DND-41 (cell line): Measurements from ENCODE around the gene GNG4.

Experiments
- ATAC-seq: fragments of 200-7000 bp; cut with Tn5 transposase; 3 replicates; pipeline ENCODE4 v1.9.1; 2021; ENCODE audit warnings: low read depth; ENCODE audit not compliant: insufficient read depth
- DNase-seq: peaks from one replicate; pipeline ENCODE4 v3.0.0-alpha.2; 2020
- H2AFZ ChIP-seq: 2 replicates; pipeline ENCODE4 v1.6.0; 2012; ENCODE audit warnings: low read depth, low read length
- H3K27ac ChIP-seq: 2 replicates; pipeline ENCODE4 v1.5.1; 2012; ENCODE audit warnings: low read length, inconsistent platforms
- H3K27me3 ChIP-seq: fragments of 200-600 bp; sonication (generic); 2 replicates; pipeline ENCODE4 v1.6.0; 2012; ENCODE audit warnings: low read length, mild to moderate bottlenecking, inconsistent platforms; ENCODE audit not compliant: insufficient read depth, poor library complexity
- H3K36me3 ChIP-seq: 2 replicates; pipeline ENCODE4 v1.5.1; 2012; ENCODE audit warnings: low read length, inconsistent platforms; ENCODE audit not compliant: insufficient read depth
- H3K4me1 ChIP-seq: 2 replicates; pipeline ENCODE4 v1.5.1; 2012; ENCODE audit warnings: mild to moderate bottlenecking, low read length; ENCODE audit not compliant: insufficient read depth
- H3K4me2 ChIP-seq: 2 replicates; pipeline ENCODE4 v1.6.0; 2012; ENCODE audit warnings: mild to moderate bottlenecking, moderate library complexity, low read length, inconsistent platforms; ENCODE audit not compliant: insufficient read depth
- H3K4me3 ChIP-seq, 2 experiments: fragments of 200-600 bp in 1 of 2; shearing (Covaris generic) in 1 of 2; 2 replicates each; pipeline ENCODE4 v1.5.1; 2012 to 2016; ENCODE audit warnings: inconsistent platforms in 2 of 2, low read length in 2 of 2, mild to moderate bottlenecking in 2 of 2, low read depth in 1 of 2, moderate library complexity in 1 of 2
- H3K79me2 ChIP-seq: 2 replicates; pipeline ENCODE4 v1.6.0; 2012; ENCODE audit warnings: low read length, inconsistent platforms; ENCODE audit not compliant: insufficient read depth
- H3K9ac ChIP-seq: 2 replicates; pipeline ENCODE4 v1.6.0; 2012; ENCODE audit warnings: low read depth, mild to moderate bottlenecking, inconsistent platforms, low read length, moderate library complexity
- H3K9me3 ChIP-seq: 2 replicates; pipeline ENCODE4 v1.5.1; 2012; ENCODE audit warnings: low read length, moderate library complexity, mild to moderate bottlenecking, inconsistent platforms; ENCODE audit not compliant: insufficient read depth, severe bottlenecking
- H4K20me1 ChIP-seq: 2 replicates; pipeline ENCODE4 v1.6.0; 2012; ENCODE audit warnings: low read length; ENCODE audit not compliant: insufficient read depth
- EZH2 ChIP-seq: IDR thresholded peaks from 3 replicates; pipeline ENCODE4 v1.6.1; 2012; ENCODE audit warnings: borderline replicate concordance, low read depth, mild to moderate bottlenecking, moderate library complexity, low read length, inconsistent platforms; ENCODE audit not compliant: severe bottlenecking
- TF ChIP-seq, protein P1 (sequence below): IDR thresholded peaks from 2 replicates; pipeline ENCODE4 v1.5.1; 2012; ENCODE audit warnings: borderline replicate concordance, low read length, moderate library complexity, mild to moderate bottlenecking; ENCODE audit not compliant: poor library complexity, severe bottlenecking; ENCODE audit errors: extremely low read depth

The GNG4 gene

DNA sequence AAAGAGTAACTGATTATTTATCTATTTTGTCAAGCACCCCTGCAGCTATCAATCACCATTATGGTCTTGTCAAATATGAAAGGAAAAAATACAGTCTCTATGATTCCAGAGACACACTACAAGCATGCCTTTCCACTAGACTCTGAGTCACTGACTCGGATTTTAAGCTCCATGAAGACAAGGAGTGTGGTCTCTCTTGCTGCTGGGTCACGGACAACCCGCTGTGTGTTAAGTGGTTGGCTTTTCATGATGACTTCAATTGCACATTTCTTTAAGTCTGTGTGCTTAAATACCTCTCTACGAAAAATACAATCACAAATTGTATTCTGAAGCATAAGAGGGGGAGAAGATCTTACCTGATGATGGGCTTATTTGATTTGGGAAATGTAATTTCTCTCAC is 14.0 kb upstream of the GNG4 start:
- H3K36me3 ChIP-seq, result no peaks in the 10 kb centered on the region
- no peaks in the 10 kb centered on the region for H4K20me1 ChIP-seq
- DNase-seq (no peak), ATAC-seq (no peak)
- no peak overlapping the region for H3K9ac ChIP-seq
- TF ChIP-seq, protein P1, sequence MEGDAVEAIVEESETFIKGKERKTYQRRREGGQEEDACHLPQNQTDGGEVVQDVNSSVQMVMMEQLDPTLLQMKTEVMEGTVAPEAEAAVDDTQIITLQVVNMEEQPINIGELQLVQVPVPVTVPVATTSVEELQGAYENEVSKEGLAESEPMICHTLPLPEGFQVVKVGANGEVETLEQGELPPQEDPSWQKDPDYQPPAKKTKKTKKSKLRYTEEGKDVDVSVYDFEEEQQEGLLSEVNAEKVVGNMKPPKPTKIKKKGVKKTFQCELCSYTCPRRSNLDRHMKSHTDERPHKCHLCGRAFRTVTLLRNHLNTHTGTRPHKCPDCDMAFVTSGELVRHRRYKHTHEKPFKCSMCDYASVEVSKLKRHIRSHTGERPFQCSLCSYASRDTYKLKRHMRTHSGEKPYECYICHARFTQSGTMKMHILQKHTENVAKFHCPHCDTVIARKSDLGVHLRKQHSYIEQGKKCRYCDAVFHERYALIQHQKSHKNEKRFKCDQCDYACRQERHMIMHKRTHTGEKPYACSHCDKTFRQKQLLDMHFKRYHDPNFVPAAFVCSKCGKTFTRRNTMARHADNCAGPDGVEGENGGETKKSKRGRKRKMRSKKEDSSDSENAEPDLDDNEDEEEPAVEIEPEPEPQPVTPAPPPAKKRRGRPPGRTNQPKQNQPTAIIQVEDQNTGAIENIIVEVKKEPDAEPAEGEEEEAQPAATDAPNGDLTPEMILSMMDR, result no peak
- no peak for TF ChIP-seq EZH2
- H3K4me2 ChIP-seq, result no peak overlapping the region
- H3K4me1 ChIP-seq, result no peaks in the 10 kb centered on the region
- H3K27me3 ChIP-seq, result no peaks in the 10 kb centered on the region
- H3K79me2 ChIP-seq, result no peaks in the 10 kb centered on the region
- H3K4me3 ChIP-seq, result no peak overlapping the region
- no peak overlapping the region for H2AFZ ChIP-seq
- no peaks in the 10 kb centered on the region for H3K9me3 ChIP-seq
- no peak overlapping the region for H3K27ac ChIP-seq

DNA sequence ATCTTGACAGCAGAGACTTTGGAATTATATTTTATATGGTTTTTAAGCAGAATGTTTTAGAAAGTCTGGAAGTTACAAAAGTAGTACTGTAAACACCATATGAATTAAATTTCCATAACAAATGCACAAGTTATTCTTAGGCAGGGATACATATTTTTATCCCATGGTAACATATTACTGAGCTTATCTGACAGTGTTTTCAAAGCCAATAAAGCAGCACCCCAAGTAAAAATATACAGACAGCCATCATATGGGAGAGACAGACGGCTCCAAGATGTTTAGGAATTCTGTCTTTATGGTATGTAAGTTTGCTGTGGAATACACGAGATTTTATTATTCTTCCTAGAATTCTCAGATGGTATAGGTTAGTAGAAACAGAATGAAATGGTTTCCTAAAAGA is 12.0 kb upstream of the GNG4 start:
- no peak overlapping the region for H2AFZ ChIP-seq

DNA sequence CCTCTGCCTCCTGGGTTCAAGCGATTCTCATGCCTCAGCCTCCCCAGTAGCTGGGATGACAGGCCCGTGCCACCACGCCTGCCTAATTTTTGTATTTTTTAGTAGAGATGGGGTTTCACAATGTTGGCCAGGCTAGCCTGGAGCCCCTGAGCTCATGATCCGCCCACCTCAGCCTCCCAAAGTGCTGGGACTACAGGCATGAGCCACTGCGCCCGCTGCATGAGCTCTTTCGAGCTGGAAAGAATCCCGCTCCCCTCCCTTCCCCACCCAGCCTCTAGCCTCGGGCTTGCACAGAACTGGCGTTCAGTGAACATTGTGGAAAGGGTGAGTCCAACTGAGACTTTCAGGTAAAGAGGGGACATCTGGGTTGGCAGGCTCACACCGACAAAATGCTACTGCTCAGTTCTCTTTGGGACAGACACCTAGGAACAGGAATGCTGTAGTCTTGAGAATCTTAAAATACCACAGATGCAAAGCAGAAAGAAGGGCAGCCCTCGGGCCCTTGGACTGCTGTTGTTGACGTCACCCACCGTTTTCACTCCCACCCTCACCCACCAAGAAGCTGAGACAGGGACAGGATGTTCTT is 9.7 kb upstream of the GNG4 start:
- H2AFZ ChIP-seq, result no peak overlapping the region
- no peaks in the 10 kb centered on the region for H3K27me3 ChIP-seq
- H3K9ac ChIP-seq, result no peak overlapping the region
- H3K36me3 ChIP-seq, result no peaks in the 10 kb centered on the region
- H3K4me2 ChIP-seq, result no peak overlapping the region
- no peaks in the 10 kb centered on the region for H3K9me3 ChIP-seq
- no peaks in the 10 kb centered on the region for H4K20me1 ChIP-seq
- TF ChIP-seq EZH2, result no peak
- TF ChIP-seq, protein P1, result no peak
- DNase-seq (no peak), ATAC-seq (no peak)
- no peaks in the 10 kb centered on the region for H3K79me2 ChIP-seq
- H3K4me3 ChIP-seq, result no peak overlapping the region
- no peaks in the 10 kb centered on the region for H3K4me1 ChIP-seq
- no peak overlapping the region for H3K27ac ChIP-seq

More for the DNA sequence above, 12.0 kb upstream of the GNG4 start:
- TF ChIP-seq, protein P1, result no peak
- no peak for TF ChIP-seq EZH2
- no peak overlapping the region for H3K4me3 ChIP-seq
- H3K9ac ChIP-seq, result no peak overlapping the region
- H3K79me2 ChIP-seq, result no peaks in the 10 kb centered on the region
- H3K9me3 ChIP-seq, result no peaks in the 10 kb centered on the region
- ATAC-seq (no peak), DNase-seq (no peak)
- no peaks in the 10 kb centered on the region for H3K27me3 ChIP-seq
- H4K20me1 ChIP-seq, result no peaks in the 10 kb centered on the region
- no peaks in the 10 kb centered on the region for H3K4me1 ChIP-seq
- no peaks in the 10 kb centered on the region for H3K36me3 ChIP-seq
- no peak overlapping the region for H3K4me2 ChIP-seq
- no peak overlapping the region for H3K27ac ChIP-seq
